Measurements from ENCODE around the gene SAMD4A.

Gene SAMD4A

GRCh38 chr14:54708982-54709381, 142.1 kb downstream of the SAMD4A start:
- Histone ChIP-seq H3K4me1 (ENCODE audit: low read depth, poor library complexity, severe bottlenecking) (no peaks in the 10 kb centered on the region), H4K20me1 (ENCODE audit: insufficient read depth) (no peaks in the 10 kb centered on the region), H2AFZ (ENCODE audit: low read depth) (no peak overlapping the region), H3K27me3 (ENCODE audit: insufficient read depth, low read depth) (no peaks in the 10 kb centered on the region), H3K4me2 (no peak overlapping the region), H3K27ac (no peak overlapping the region), H3K4me3 (IDR thresholded peaks at IDR 0.05; ENCODE audit: insufficient read depth, low read depth, low read length) (no peak overlapping the region), H3K36me3 (ENCODE audit: insufficient read depth) (no peaks in the 10 kb centered on the region), H3K79me2 (ENCODE audit: insufficient read depth, low read depth) (no peaks in the 10 kb centered on the region), H3K9ac (no peak overlapping the region)
- TF ChIP-seq, protein P1, sequence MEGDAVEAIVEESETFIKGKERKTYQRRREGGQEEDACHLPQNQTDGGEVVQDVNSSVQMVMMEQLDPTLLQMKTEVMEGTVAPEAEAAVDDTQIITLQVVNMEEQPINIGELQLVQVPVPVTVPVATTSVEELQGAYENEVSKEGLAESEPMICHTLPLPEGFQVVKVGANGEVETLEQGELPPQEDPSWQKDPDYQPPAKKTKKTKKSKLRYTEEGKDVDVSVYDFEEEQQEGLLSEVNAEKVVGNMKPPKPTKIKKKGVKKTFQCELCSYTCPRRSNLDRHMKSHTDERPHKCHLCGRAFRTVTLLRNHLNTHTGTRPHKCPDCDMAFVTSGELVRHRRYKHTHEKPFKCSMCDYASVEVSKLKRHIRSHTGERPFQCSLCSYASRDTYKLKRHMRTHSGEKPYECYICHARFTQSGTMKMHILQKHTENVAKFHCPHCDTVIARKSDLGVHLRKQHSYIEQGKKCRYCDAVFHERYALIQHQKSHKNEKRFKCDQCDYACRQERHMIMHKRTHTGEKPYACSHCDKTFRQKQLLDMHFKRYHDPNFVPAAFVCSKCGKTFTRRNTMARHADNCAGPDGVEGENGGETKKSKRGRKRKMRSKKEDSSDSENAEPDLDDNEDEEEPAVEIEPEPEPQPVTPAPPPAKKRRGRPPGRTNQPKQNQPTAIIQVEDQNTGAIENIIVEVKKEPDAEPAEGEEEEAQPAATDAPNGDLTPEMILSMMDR (conservative IDR thresholded peaks at IDR 0.05; ENCODE audit: low read depth, low read length): no peak

DNA sequence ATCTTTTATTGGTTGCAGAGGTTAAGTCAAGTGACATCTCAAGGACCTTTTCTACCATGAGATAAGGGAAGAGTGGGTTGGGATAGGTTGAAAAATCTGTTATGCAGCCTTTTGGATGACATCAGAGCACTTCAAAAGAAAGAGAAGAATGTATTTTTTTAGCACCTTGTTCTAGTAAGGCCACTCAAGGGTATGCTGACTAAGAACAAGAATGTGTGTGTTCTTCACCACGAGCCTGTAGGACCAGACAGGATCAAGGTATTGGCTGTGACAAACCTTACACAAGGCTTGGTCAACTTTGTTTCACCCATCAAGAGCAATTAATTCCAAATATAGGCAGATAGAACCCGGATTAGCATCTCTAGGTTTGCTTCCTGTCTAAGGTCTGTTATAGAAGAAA, 142.5 kb downstream of the SAMD4A start:
- Histone ChIP-seq H2AFZ (ENCODE audit: low read depth) (no peak overlapping the region), H3K27me3 (ENCODE audit: insufficient read depth, low read depth) (no peaks in the 10 kb centered on the region), H3K4me1 (ENCODE audit: low read depth, poor library complexity, severe bottlenecking) (no peaks in the 10 kb centered on the region), H3K4me3 (IDR thresholded peaks at IDR 0.05; ENCODE audit: insufficient read depth, low read depth, low read length) (no peak overlapping the region), H3K36me3 (ENCODE audit: insufficient read depth) (no peaks in the 10 kb centered on the region), H3K27ac (no peak overlapping the region), H3K9ac (no peak overlapping the region), H4K20me1 (ENCODE audit: insufficient read depth) (no peaks in the 10 kb centered on the region), H3K79me2 (ENCODE audit: insufficient read depth, low read depth) (no peaks in the 10 kb centered on the region), H3K4me2 (no peak overlapping the region)
- TF ChIP-seq, protein P1 (conservative IDR thresholded peaks at IDR 0.05; ENCODE audit: low read depth, low read length): no peak

DNA sequence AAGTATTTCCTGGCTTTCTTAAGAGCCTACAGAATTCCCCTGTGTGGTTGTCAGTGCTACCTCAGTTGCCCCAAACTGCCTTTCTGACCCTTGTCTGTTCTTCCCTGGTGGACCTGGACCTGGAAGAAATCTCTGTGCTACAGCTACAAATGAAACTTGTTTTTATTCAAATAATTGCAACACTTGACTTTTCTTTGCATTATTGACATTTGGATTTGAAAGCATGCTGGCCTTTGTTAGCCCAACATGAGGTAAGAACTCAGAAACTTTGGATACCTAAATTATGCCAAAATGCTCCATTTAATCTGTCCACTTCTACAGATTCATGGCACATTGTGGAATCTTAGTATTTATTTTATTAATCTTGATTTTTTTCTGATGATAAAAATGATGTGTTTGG, 142.9 kb downstream of the SAMD4A start:
- Histone ChIP-seq H3K27me3 (ENCODE audit: insufficient read depth, low read depth) (no peaks in the 10 kb centered on the region), H4K20me1 (ENCODE audit: insufficient read depth) (no peaks in the 10 kb centered on the region), H3K36me3 (ENCODE audit: insufficient read depth) (no peaks in the 10 kb centered on the region), H3K4me1 (ENCODE audit: low read depth, poor library complexity, severe bottlenecking) (no peaks in the 10 kb centered on the region), H3K4me2 (no peak overlapping the region), H3K4me3 (IDR thresholded peaks at IDR 0.05; ENCODE audit: insufficient read depth, low read depth, low read length) (no peak overlapping the region), H3K79me2 (ENCODE audit: insufficient read depth, low read depth) (no peaks in the 10 kb centered on the region), H3K27ac (no peak overlapping the region), H3K9ac (no peak overlapping the region), H2AFZ (ENCODE audit: low read depth) (no peak overlapping the region)
- TF ChIP-seq, protein P1 (conservative IDR thresholded peaks at IDR 0.05; ENCODE audit: low read depth, low read length): no peak

- no peaks in the 10 kb centered on the region for H3K79me2 ChIP-seq (ENCODE audit: insufficient read depth, low read depth)
- TF ChIP-seq, protein P1 (conservative IDR thresholded peaks at IDR 0.05; ENCODE audit: low read depth, low read length): no peak
- no peaks in the 10 kb centered on the region for H3K4me1 ChIP-seq (ENCODE audit: low read depth, poor library complexity, severe bottlenecking)
- no peaks in the 10 kb centered on the region for H4K20me1 ChIP-seq (ENCODE audit: insufficient read depth)
- no peaks in the 10 kb centered on the region for H3K36me3 ChIP-seq (ENCODE audit: insufficient read depth)
- no peak overlapping the region for H3K4me3 ChIP-seq (IDR thresholded peaks at IDR 0.05; ENCODE audit: insufficient read depth, low read depth, low read length)
- H3K4me2 ChIP-seq: no peak overlapping the region
- no peak overlapping the region for H2AFZ ChIP-seq (ENCODE audit: low read depth)
- H3K9ac ChIP-seq: no peak overlapping the region
- no peaks in the 10 kb centered on the region for H3K27me3 ChIP-seq (ENCODE audit: insufficient read depth, low read depth)
- no peak overlapping the region for H3K27ac ChIP-seq
Observed at GRCh38 chr14:54711312-54711711, 144.4 kb downstream of the SAMD4A start.

All from KMS-11 (cell line).